HUES48 (cell line): ENCODE data around the gene CAPN5.
"Not testable (repeated sequence)": the region's sequence is repeated elsewhere in the genome, so short reads cannot be mapped to it uniquely, and the experiment has no call there.

ENCODE experiments used
- H3K27ac ChIP-seq: one replicate; pipeline ENCODE4 v1.7.0; 2013; ENCODE audit warnings: low read depth, low read length, inconsistent platforms
- H3K27me3 ChIP-seq: 2 replicates; pipeline ENCODE4 v1.6.1; 2013; ENCODE audit warnings: mild to moderate bottlenecking, low read length; ENCODE audit not compliant: control insufficient read depth, insufficient read depth
- H3K36me3 ChIP-seq: 2 replicates; pipeline ENCODE4 v1.6.1; 2013; ENCODE audit warnings: low read length; ENCODE audit not compliant: control insufficient read depth, insufficient read depth
- H3K4me1 ChIP-seq: 2 replicates; pipeline ENCODE4 v1.6.1; 2013; ENCODE audit warnings: mild to moderate bottlenecking, low read length; ENCODE audit not compliant: control insufficient read depth, insufficient read depth
- H3K4me3 ChIP-seq: 2 replicates; pipeline ENCODE4 v1.5.1; 2013; ENCODE audit warnings: mild to moderate bottlenecking, low read depth, low read length
- H3K9ac ChIP-seq: 2 replicates; pipeline ENCODE4 v1.6.1; 2013; ENCODE audit warnings: mild to moderate bottlenecking, low read depth, low read length, moderate library complexity
- H3K9me3 ChIP-seq: 2 replicates; pipeline ENCODE4 v1.6.1; 2013; ENCODE audit warnings: low read length; ENCODE audit not compliant: control insufficient read depth, insufficient read depth

Gene CAPN5

DNA sequence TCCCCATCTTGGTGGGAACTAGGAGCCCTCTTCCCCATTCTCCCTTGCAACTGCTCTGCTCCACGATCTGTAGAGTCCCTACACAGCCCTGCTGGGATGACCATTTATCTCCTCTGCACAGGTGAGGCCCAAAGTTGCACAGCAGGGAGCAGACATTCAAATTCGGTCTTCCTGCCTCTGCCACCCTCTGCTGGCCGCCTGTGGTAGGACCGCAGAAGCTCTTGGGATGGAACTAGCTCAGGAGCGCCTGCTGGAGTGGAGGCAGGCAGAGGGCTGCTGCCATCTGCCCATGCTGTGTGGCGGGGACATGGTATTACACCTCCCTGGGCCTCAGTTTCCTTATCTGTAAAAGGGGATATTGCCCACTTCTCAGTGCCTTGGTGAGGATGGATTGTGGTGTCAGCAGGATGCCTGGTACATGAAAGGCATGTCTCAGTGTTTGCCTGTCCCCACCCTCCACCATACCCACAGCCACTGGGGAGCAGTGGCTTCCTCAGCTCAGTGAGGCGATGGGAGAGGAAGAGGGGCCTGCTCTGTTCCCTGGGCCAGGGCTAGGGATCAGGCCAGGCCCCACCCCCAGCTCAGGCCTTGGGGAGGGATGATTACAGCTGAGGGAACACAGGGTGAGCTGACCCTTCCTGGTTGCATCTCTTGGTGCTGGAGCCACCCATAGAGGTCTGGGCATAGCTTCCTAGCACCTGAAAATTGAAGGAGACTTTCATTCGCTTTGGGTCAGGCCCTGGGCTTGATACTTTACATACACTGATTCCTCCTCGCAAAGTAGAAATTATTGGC, 24.6 kb downstream of the CAPN5 start:
- Histone ChIP-seq H3K27ac (no peak overlapping the region), H3K27me3 (no peaks in the 10 kb centered on the region), H3K9me3 (no peaks in the 10 kb centered on the region), H3K9ac (no peak overlapping the region), H3K36me3 (no peaks in the 10 kb centered on the region), H3K4me1 (no peaks in the 10 kb centered on the region), H3K4me3 (no peak overlapping the region)

GRCh38 chr11:77092382-77092781, 25.6 kb downstream of the CAPN5 start:
- H3K4me1 ChIP-seq, result no peaks in the 10 kb centered on the region
- H3K9me3 ChIP-seq, result no peaks in the 10 kb centered on the region
- H3K27me3 ChIP-seq, result no peaks in the 10 kb centered on the region
- H3K27ac ChIP-seq, result no peak overlapping the region
- H3K4me3 ChIP-seq, result no peak overlapping the region
- H3K36me3 ChIP-seq, result no peaks in the 10 kb centered on the region
- no peak overlapping the region for H3K9ac ChIP-seq

DNA sequence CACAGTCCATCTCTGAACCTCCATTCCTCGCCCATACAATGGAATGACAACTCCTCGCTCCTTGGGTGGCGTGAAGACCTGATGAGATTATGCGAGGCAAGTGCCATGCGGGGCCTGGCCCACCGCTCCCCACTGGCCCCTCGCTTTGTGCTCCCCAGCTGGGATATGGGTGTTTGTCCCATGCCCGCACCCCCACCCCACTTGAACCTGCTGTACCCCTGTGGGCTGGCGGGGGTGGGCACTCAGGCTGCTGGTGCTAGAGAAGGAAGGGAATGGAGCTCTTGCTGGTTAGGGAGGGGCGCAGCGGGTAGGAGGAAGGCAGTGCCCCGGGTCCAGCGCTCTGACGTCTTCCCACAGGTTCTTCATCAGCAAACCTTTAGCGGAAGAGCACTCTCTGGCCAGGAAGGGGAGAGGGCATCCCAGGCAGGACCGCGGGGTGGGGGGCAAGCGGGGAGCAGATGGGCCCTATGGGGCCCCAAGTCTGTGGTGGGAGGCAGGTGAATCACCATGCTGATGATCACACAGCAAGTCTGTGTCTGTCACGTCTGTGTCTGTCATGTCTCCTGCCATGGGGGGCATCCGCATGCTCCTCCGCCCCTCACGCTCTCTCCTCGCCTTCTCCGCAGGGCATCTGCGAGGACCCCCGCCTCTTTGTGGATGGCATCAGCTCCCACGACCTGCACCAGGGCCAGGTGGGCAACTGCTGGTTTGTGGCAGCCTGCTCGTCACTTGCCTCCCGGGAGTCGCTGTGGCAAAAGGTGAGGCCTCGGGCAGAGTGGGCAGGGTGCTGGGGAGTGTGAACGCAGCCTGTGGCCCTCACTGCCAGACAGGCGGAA, 26.5 kb downstream of the CAPN5 start:
- Histone ChIP-seq H3K36me3 (no peaks in the 10 kb centered on the region), H3K27me3 (no peaks in the 10 kb centered on the region), H3K9me3 (no peaks in the 10 kb centered on the region), H3K4me3 (no peak overlapping the region), H3K27ac (no peak overlapping the region), H3K4me1 (no peaks in the 10 kb centered on the region), H3K9ac (no peak overlapping the region)

DNA sequence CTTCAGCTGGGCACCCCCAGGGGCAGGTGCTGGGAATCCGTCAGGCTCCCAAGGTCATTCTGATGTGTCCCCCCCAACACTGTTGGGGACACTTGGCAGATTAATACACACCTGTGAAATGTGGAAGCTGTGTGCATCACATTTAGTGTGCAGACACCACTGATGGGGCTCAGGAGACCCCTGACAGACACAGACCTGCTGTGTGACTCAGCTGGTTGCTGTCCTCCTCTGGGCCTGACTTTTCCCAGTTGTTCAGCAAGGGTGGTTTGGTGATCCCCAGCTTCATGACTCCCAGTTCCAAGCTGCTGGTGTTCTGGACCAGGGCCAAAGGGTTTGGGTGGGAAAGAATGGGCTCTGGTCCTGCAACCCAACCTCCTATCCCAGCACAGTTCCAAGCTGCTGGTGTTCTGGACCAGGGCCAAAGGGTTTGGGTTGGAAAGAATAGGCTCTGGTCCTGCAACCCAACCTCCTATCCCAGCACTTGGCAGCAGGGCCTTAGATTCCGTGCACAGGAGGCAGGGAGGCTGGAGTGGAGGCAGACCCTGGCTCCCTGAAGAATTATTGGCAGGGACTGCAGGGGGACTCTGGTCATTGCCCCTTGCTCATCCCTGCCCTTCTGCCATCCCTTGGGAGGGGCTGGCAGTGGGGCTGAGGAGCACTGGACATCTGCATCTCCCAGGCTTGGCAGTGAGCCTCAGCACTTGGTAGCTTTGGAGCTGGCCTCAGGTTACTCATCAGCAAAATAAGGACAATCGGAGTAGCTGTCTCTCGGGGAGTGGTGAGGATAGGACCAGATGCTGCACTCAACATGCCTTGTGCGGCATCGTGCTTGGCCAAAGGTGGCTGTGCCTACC, 27.4 kb downstream of the CAPN5 start:
- H3K27ac ChIP-seq, result no peak overlapping the region
- no peaks in the 10 kb centered on the region for H3K9me3 ChIP-seq
- H3K27me3 ChIP-seq, result no peaks in the 10 kb centered on the region
- no peak overlapping the region for H3K4me3 ChIP-seq
- H3K4me1 ChIP-seq, result no peaks in the 10 kb centered on the region
- no peaks in the 10 kb centered on the region for H3K36me3 ChIP-seq
- H3K9ac ChIP-seq, result no peak overlapping the region

DNA sequence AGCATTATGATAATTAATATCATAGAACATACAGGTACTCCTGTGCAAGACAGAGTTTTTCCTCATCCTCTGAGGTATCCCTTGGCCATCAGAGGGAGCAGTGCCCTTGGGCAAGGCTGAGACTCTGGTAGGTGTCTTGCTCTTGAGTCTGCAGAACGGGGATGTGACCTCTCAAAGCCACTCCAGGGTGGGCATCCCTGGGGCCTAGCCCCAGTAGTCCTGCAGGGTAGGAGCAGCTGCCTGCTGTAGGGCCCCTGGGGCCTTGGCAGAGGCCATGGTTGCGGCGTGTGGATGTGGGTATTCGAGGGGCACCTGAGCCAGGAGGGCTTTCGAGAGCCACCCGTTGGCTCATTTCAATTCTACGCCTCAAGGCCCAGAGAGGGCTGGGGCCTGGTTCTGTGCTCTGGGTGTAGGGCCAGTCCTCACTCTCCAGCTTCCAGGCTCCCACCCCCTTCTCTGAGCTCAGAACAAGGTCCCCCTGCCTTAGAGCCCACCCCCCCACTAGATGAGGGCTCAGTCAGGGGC, 28.1 kb downstream of the CAPN5 start:
- Histone ChIP-seq H3K36me3 (no peaks in the 10 kb centered on the region), H3K4me1 (no peaks in the 10 kb centered on the region), H3K27me3 (no peaks in the 10 kb centered on the region), H3K4me3 (no peak overlapping the region), H3K27ac (no peak overlapping the region), H3K9ac (no peak overlapping the region), H3K9me3 (no peaks in the 10 kb centered on the region)

DNA sequence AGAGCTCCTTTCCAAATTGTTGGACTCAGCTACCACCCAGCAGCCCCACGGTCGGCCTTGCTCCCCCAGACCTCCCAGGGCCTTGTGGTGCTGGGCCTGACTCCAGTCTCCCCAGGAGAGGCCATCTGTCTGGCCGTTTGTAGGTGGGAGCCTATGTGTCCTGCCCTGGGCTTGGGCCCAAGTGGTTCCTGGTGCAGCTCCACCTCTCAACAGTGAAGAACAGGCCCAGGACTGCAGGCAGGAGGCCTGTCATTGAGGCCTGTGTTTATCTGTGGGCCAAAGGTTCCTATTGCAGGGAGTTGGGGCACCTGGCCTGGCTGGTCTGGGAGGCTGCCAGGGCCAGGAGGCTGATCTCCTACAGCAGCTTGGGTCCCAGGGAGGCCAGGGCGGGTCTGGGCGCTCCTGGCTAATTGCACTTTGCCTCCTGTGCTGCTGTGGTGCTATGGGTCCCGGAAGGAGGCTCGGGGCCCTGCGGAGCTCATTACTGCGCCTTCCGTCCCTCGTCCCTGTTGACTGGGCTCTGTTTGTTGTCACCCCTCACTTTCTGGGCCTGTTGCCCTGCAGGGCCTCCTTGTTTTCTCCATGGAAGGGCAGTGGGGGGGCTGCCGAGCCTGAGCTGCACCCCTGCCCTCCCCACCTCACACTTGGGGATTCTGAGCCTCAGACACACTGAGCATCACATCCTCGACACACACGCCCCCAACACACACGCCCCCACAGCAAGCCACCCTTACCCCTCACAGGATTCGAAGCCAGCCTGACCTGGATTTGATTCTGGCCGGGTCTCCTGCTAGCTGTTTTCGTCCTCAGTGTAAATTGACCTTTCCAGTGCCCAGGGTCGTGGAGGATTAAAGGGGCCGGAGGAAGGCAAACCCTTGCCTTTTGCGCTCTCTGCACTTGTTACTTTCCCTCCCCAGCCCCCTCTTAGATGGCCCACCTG, 29.1 kb downstream of the CAPN5 start:
- Histone ChIP-seq H3K27ac (no peak overlapping the region), H3K9ac (no peak overlapping the region), H3K36me3 (no peaks in the 10 kb centered on the region)

GRCh38 chr11:77096591-77097019, 29.8 kb downstream of the CAPN5 start:
- no peaks in the 10 kb centered on the region for H3K36me3 ChIP-seq
- H3K9ac ChIP-seq, result no peak overlapping the region
- H3K4me3 ChIP-seq, result no peak overlapping the region
- H3K27me3 ChIP-seq, result no peaks in the 10 kb centered on the region
- no peaks in the 10 kb centered on the region for H3K9me3 ChIP-seq
- no peaks in the 10 kb centered on the region for H3K4me1 ChIP-seq
- no peak overlapping the region for H3K27ac ChIP-seq

More for the DNA sequence above, 29.1 kb downstream of the CAPN5 start:
- H3K9me3 ChIP-seq, result no peaks in the 10 kb centered on the region
- H3K27me3 ChIP-seq, result no peaks in the 10 kb centered on the region
- H3K4me3 ChIP-seq, result no peak overlapping the region
- H3K4me1 ChIP-seq, result no peaks in the 10 kb centered on the region

DNA sequence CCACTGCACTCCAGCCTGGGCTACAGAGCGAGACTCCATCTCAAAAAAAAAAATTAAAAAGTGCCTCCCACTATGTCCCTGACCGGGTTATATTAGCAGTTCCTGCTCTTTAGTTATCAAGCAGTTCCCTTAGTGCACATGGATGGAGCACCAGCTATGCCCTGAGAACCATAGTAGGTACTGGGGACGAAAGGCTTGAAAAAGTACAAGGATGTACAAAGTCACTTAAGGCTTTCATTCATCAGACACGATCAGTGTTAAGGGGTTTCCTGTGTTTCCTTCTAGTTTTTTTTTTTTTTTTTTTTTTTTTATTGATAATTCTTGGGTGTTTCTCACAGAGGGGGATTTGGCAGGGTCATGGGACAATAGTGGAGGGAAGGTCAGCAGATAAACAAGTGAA, 30.4 kb downstream of the CAPN5 start:
- H3K27ac ChIP-seq, H3K9me3 ChIP-seq, H3K4me1 ChIP-seq, H3K36me3 ChIP-seq, H3K27me3 ChIP-seq, H3K9ac ChIP-seq, H3K4me3 ChIP-seq: not testable (repeated sequence)

GRCh38 chr11:77100166-77101042, 33.6 kb downstream of the CAPN5 start:
- H3K9me3 ChIP-seq, result no peaks in the 10 kb centered on the region

More at GRCh38 chr11:77100166-77101042, 33.6 kb downstream of the CAPN5 start:
- H3K4me3 ChIP-seq, result no peak overlapping the region
- H3K9ac ChIP-seq, result no peak overlapping the region
- H3K27me3 ChIP-seq, result no peaks in the 10 kb centered on the region
- H3K4me1 ChIP-seq, result no peaks in the 10 kb centered on the region
- H3K36me3 ChIP-seq, result no peaks in the 10 kb centered on the region
- no peak overlapping the region for H3K27ac ChIP-seq
